Measurements from ENCODE around the gene RDX.
"Not testable (repeated sequence)": the region's sequence is repeated elsewhere in the genome, so short reads cannot be mapped to it uniquely, and the experiment has no call there.

The RDX gene

GRCh38 chr11:110200241-110200640 lies 96.2 kb downstream of the RDX start:
- TF ChIP-seq, protein P1, sequence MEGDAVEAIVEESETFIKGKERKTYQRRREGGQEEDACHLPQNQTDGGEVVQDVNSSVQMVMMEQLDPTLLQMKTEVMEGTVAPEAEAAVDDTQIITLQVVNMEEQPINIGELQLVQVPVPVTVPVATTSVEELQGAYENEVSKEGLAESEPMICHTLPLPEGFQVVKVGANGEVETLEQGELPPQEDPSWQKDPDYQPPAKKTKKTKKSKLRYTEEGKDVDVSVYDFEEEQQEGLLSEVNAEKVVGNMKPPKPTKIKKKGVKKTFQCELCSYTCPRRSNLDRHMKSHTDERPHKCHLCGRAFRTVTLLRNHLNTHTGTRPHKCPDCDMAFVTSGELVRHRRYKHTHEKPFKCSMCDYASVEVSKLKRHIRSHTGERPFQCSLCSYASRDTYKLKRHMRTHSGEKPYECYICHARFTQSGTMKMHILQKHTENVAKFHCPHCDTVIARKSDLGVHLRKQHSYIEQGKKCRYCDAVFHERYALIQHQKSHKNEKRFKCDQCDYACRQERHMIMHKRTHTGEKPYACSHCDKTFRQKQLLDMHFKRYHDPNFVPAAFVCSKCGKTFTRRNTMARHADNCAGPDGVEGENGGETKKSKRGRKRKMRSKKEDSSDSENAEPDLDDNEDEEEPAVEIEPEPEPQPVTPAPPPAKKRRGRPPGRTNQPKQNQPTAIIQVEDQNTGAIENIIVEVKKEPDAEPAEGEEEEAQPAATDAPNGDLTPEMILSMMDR (IDR thresholded peaks at IDR 0.05; ENCODE audit: low read depth, low read length), result no peak
- no peak for DNase-seq (ENCODE audit: extremely low read depth, low read depth)

GRCh38 chr11:110199184-110199981 lies 97.0 kb downstream of the RDX start:
- no peak for DNase-seq (ENCODE audit: extremely low read depth, low read depth)
- TF ChIP-seq, protein P1 (IDR thresholded peaks at IDR 0.05; ENCODE audit: low read depth, low read length), result no peak

DNA sequence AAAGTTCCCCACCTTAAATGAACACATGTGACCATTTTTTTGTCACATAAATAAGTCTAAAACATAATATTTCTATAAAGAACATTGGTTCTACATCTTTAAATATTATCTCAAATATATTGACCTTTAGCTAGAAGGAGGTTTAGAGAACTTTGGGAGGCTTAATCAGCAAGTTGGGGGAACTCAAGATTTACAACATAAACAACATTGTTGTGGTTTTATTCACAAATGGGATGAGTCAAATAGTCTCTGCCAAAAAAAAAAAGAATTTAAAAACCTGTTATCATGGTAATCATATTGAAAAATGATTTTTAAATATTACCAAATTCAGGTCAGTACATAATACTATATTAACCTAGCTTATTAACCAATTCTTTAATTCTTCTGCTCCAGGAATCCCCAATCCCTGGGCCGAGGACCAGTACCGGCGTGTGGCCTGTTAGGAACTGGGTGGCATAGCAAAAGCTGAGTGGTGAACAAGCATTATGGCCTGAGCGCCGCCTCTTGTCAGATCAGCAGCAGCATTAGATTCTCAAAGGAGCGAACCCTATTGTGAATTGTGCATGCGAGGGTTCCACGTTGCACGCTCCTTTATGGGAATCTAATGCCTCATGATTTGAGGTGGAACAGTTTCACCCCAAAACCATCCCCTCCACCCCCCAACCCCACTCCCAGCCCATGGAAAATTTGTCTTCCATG lies 98.2 kb downstream of the RDX start:
- no peak for DNase-seq (ENCODE audit: extremely low read depth, low read depth)
- TF ChIP-seq, protein P1 (IDR thresholded peaks at IDR 0.05; ENCODE audit: low read depth, low read length), result no peak

- TF ChIP-seq, protein P1 (IDR thresholded peaks at IDR 0.05; ENCODE audit: low read depth, low read length), result no peak
- DNase-seq (ENCODE audit: extremely low read depth, low read depth), result no peak
Observed at GRCh38 chr11:110196884-110197420, 99.5 kb downstream of the RDX start.

GRCh38 chr11:110196241-110196754 lies 100.1 kb downstream of the RDX start:
- DNase-seq (ENCODE audit: extremely low read depth, low read depth), result peak; percentile 60
- TF ChIP-seq, protein P1 (IDR thresholded peaks at IDR 0.05; ENCODE audit: low read depth, low read length), result no peak

- peak; percentile 44 for DNase-seq (ENCODE audit: extremely low read depth, low read depth)
Observed at GRCh38 chr11:110194211-110194766, 102.1 kb downstream of the RDX start.

DNA sequence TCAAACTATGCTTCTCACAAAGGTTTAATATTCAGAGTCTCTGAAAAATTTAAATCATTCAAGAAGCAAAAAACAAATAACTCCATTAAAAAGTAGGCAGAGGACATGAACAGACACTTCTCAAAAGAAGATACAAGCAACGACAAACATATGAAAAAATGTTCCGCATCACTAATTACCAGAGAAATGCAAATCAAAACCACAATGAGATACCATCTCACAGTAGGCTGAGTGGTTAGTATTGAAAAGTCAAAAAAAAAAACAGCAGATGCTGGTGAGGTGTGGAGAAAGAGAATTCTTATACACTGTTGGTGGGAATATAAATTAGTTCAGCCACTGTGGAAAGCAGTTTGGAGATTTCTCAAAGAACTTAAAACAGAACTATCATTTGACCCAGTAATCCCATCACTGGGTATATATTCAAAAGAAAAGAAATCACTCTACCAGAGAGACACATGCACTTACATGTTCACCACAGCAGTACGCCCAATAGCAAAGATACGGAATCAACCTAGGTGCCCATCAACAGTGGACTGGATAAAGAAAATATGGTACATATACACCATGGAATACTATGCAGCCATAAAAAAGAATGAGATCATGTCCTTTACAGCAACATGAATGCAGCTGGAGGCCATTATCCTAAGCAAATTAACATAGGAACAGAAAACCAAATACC lies 103.7 kb downstream of the RDX start:
- DNase-seq (ENCODE audit: extremely low read depth, low read depth), result not testable (repeated sequence)
